A549 (cell line): Measurements from ENCODE around the gene UBE2E2. TPM values are rescaled to one million over a fixed set of nuclear protein-coding genes. Genes with fewer than 3 reads are reported as not detected.
A peak's percentile ranks its signal among the peaks of the same experiment; 100 is the strongest.

Source experiments
- ATAC-seq, 2 experiments: fragments of 200-7000 bp in 1 of 2; fragments of >200 bp in 1 of 2; cut with Nextera tagmentation in 1 of 2; cut with Tn5 transposase in 1 of 2; 3 replicates each; pipeline versions ENCODE4 v1.8.0 to v1.9.1; 2018 to 2020; ENCODE audit warnings: mild to moderate bottlenecking in 1 of 2, moderate library complexity in 1 of 2
- CTCF ChIA-PET: fragments of 300-600 bp; sonication (Branson Sonifier 250); formaldehyde crosslinking; extraction: SDS; loops from one replicate; lab custom pipeline; 2021; ENCODE audit warnings: antibody characterized with exemption, inconsistent platforms; lab: Yijun Ruan, JAX
- POLR2A ChIA-PET: fragments of 350-600 bp; formaldehyde crosslinking; extraction: SDS; loops from one replicate; lab custom pipeline; 2021; ENCODE audit warnings: antibody characterized with exemption, inconsistent platforms; lab: Yijun Ruan, JAX
- DNase-seq, 2 experiments: peaks; one replicate each; pipeline versions ENCODE4 v3.0.0 to v3.0.0-alpha.2; 2011 to 2016; ENCODE audit warnings: low read depth in 1 of 2, low spot score in 1 of 2
- FAIRE-seq: peaks from 2 replicates; lab custom pipeline; 2011; peaks lifted over from hg19 to GRCh38; lab: Jason Lieb, UNC
- H3K27ac ChIP-seq, 2 experiments: fragments of >200 bp; sonication (Bioruptor Twin); formaldehyde crosslinking; 3 replicates each; pipeline ENCODE4 v1.5.1; 2016 to 2017
- H3K4me1 ChIP-seq: fragments of >200 bp; sonication (Bioruptor Twin); formaldehyde crosslinking; 3 replicates; pipeline ENCODE4 v1.6.1; 2016
- H3K4me2 ChIP-seq: fragments of >200 bp; sonication (Bioruptor Twin); formaldehyde crosslinking; 3 replicates; pipeline ENCODE4 v1.6.1; 2016
- H3K4me3 ChIP-seq: fragments of >200 bp; sonication (Bioruptor Twin); formaldehyde crosslinking; 3 replicates; pipeline ENCODE4 v1.5.1; 2016
- H3K9me3 ChIP-seq: fragments of >200 bp; sonication (Bioruptor Twin); formaldehyde crosslinking; 3 replicates; pipeline ENCODE4 v1.6.1; 2016
- BHLHE40 ChIP-seq: IDR thresholded peaks from 2 replicates; pipeline ENCODE4 v1.6.1; 2012; ENCODE audit warnings: low read depth, low read length, inconsistent platforms
- CHD2 ChIP-seq: fragments of 150-350 bp; IDR thresholded peaks from 2 replicates; pipeline ENCODE4 v1.6.1; 2014; ENCODE audit warnings: low read length; ENCODE audit not compliant: partially characterized antibody
- FOSB ChIP-seq: fragments of 250-450 bp; sonication (Bioruptor Pico); IDR thresholded peaks from 2 replicates; pipeline ENCODE4 v1.5.0; 2020; ENCODE audit warnings: mild to moderate bottlenecking, moderate library complexity
- FOSL2 ChIP-seq, 2 experiments: fragments of 450-650 bp in 1 of 2; fragments of >200 bp in 1 of 2; sonication (Bioruptor Twin) in 1 of 2; formaldehyde crosslinking; IDR thresholded peaks; 2 replicates each; pipeline versions ENCODE4 v1.5.0 to v1.6.1; 2016 to 2020; ENCODE audit warnings: mild to moderate bottlenecking in 1 of 2, moderate library complexity in 1 of 2
- GATA3 ChIP-seq: IDR thresholded peaks from 2 replicates; pipeline ENCODE4 v1.6.1; 2012; ENCODE audit warnings: borderline replicate concordance
- HDAC2 ChIP-seq: fragments of 200-600 bp; sonication (generic); IDR thresholded peaks from 2 replicates; pipeline ENCODE4 v1.6.1; 2016
- HOXB5 ChIP-seq: fragments of 250-450 bp; sonication (Bioruptor Pico); IDR thresholded peaks from 2 replicates; pipeline ENCODE4 v1.5.0; 2020; ENCODE audit warnings: mild to moderate bottlenecking, moderate library complexity
- JUN ChIP-seq, 2 experiments: fragments of >200 bp; sonication (Bioruptor Twin); formaldehyde crosslinking; IDR thresholded peaks; 2 replicates in 1 of 2; 3 replicates in 1 of 2; pipeline ENCODE4 v1.6.1; 2016 to 2017
- JUNB ChIP-seq: fragments of >200 bp; sonication (Bioruptor Twin); formaldehyde crosslinking; IDR thresholded peaks from 2 replicates; pipeline ENCODE4 v1.6.1; 2016
- NR3C1 ChIP-seq: fragments of >200 bp; sonication (Bioruptor Twin); formaldehyde crosslinking; IDR thresholded peaks from 3 replicates; pipeline ENCODE4 v1.6.1; 2017
- PHF8 ChIP-seq: fragments of 200-600 bp; sonication (generic); IDR thresholded peaks from 2 replicates; pipeline ENCODE4 v1.6.1; 2016; ENCODE audit warnings: low read depth, mild to moderate bottlenecking, antibody characterized with exemption, moderate library complexity, borderline replicate concordance
- POLR2A ChIP-seq: IDR thresholded peaks from 2 replicates; pipeline ENCODE4 v1.6.1; 2012; ENCODE audit warnings: mild to moderate bottlenecking, low read length
- RAD21 ChIP-seq, 2 experiments: fragments of >200 bp in 1 of 2; sonication (Bioruptor Twin) in 1 of 2; formaldehyde crosslinking in 1 of 2; IDR thresholded peaks in 1 of 2; conservative IDR thresholded peaks in 1 of 2; 2 replicates in 1 of 2; 3 replicates in 1 of 2; pipeline ENCODE4 v1.6.1; 2012 to 2018; ENCODE audit warnings: inconsistent platforms in 1 of 2
- RARB ChIP-seq: fragments of 250-450 bp; sonication (Bioruptor Pico); IDR thresholded peaks from 2 replicates; pipeline ENCODE4 v1.8.0; 2021; ENCODE audit warnings: mild to moderate bottlenecking, moderate library complexity
- RCOR1 ChIP-seq: fragments of 150-350 bp; IDR thresholded peaks from 2 replicates; pipeline ENCODE4 v1.6.1; 2014; ENCODE audit warnings: antibody characterized with exemption, low read length, low read depth
- RFX5 ChIP-seq: fragments of 450-650 bp; IDR thresholded peaks from 2 replicates; pipeline ENCODE4 v1.7.1; 2014; ENCODE audit warnings: antibody characterized with exemption, mild to moderate bottlenecking, moderate library complexity
- SMC3 ChIP-seq: fragments of >200 bp; sonication (Bioruptor Twin); formaldehyde crosslinking; IDR thresholded peaks from 3 replicates; pipeline ENCODE4 v1.6.1; 2018; ENCODE audit warnings: inconsistent platforms
- TFCP2L1 ChIP-seq: fragments of 250-450 bp; sonication (Bioruptor Pico); IDR thresholded peaks from 2 replicates; pipeline ENCODE4 v1.5.0; 2021; ENCODE audit warnings: mild to moderate bottlenecking
- TP53 ChIP-seq: fragments of 250-450 bp; sonication (Bioruptor Pico); IDR thresholded peaks from 2 replicates; pipeline ENCODE4 v1.5.0; 2021; ENCODE audit warnings: mild to moderate bottlenecking, moderate library complexity
- ZSCAN20 ChIP-seq: fragments of 250-450 bp; sonication (Bioruptor Pico); IDR thresholded peaks from 2 replicates; pipeline ENCODE4 v1.8.0; 2022; ENCODE audit warnings: mild to moderate bottlenecking, moderate library complexity
- whole genome bisulfite sequencing: methylation state at CpG from one replicate; pipeline ENCODE4 v1.1.6; 2017; ENCODE audit errors: missing lambda C conversion rate; 5-methylcytosine and 5-hydroxymethylcytosine counted together
- polyA minus RNA-seq: library from RNA; depleted of rRNA, polyadenylated mRNA; stranded (reverse); fragments of >200 nt; gene quantifications from 2 replicates; pipeline ENCODE4 v1.2.3, GENCODE V29; 2011; rRNA and poly(A)+ RNA removed
- polyA plus RNA-seq, 4 experiments: library from polyadenylated mRNA; depleted of rRNA in 3 of 4; stranded (reverse); fragments of >200 nt; fragmentation: RNase III in 1 of 4; extraction: RNeasy Plus Mini Kit Qiagen cat#74134 plus additional on column Dnase treatment in 1 of 4; gene quantifications; 2 replicates in 3 of 4; 3 replicates in 1 of 4; pipeline ENCODE4 v1.2.3, GENCODE V29; 2011 to 2017
- TF ChIP-seq, protein P1 (sequence below): fragments of 250-450 bp; sonication (Bioruptor Pico); IDR thresholded peaks from 2 replicates; pipeline ENCODE4 v1.5.0; 2020; ENCODE audit warnings: low read depth, mild to moderate bottlenecking, moderate library complexity
- TF ChIP-seq, protein P2 (sequence below): fragments of >200 bp; sonication (Bioruptor Twin); formaldehyde crosslinking; IDR thresholded peaks from 3 replicates; pipeline ENCODE4 v1.6.1; 2016
- TF ChIP-seq, protein P3 (sequence below): fragments of >200 bp; sonication (Bioruptor Twin); formaldehyde crosslinking; IDR thresholded peaks from 2 replicates; pipeline ENCODE4 v1.6.1; 2016
- TF ChIP-seq, protein P4 (sequence below): fragments of 250-450 bp; sonication (Bioruptor Pico); IDR thresholded peaks from 2 replicates; pipeline ENCODE4 v1.5.0; 2021; ENCODE audit warnings: mild to moderate bottlenecking, moderate library complexity, borderline replicate concordance
- TF ChIP-seq, protein P5 (sequence below): IDR thresholded peaks from 2 replicates; pipeline ENCODE4 v1.6.1; 2012; ENCODE audit warnings: low read depth, borderline replicate concordance
- TF ChIP-seq, protein P6 (sequence below): IDR thresholded peaks from 2 replicates; pipeline ENCODE4 v1.6.1; 2012

UBE2E2 gene
- 42.3 and 56.1 TPM in 2 replicates for polyA plus RNA-seq (2011; rRNA removed)
- 37.5 and 39.3 TPM in 2 replicates for polyA plus RNA-seq (2012; cell fraction: cytosol; rRNA removed)
- 16.2 TPM in 2 replicates for polyA plus RNA-seq (2012; cell fraction: nucleus; rRNA removed)
- 28.3 to 30.0 TPM (median 29.9 TPM) in 3 replicates for polyA plus RNA-seq (2017; fragmentation: RNase III; extraction: RNeasy Plus Mini Kit Qiagen cat#74134 plus additional on column Dnase treatment)
- polyA minus RNA-seq = 18.1 and 23.0 TPM in 2 replicates

DNA sequence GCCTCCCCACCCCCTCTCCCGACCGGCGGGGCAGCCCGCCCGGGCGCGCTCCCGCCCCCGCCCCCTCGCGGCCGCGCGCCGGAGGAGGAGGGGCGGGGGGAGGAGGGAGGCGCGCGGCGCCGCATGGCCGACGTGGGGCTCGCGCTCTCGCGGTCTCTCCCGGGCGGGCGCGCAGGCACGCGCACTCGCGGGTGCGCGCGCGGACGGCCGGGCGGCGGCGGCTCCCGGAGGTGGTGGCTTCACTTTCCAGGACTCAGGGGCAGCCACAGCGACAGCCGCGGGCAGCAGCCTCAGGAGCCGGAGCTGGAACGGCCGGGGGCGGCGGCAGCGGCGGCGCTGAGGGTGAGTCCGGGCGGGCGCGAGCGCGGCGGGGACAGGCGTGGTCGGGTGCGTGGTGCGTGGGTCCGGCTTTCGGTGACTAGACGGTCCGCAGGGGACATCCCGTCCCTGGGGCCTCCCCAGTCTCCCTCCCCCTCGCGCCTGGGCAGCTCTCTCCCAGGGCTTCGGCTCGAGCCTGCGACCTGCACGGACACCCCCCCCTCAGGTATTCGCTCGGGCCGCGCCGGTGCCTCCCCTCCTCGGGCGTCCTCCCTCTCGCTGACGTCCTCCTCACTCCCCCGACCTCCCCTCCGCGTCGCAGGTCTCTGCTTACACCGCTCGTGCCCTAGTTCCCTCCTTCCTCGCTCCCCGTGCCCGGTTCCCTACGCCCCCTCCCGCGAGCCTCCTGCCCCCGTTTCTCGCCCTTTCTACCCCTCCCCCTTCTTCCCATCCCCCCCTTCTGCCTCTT lies at the start of gene UBE2E2:
UBE2E2 (plus strand) TSS at position 407 of the 787 bp plus-strand sequence.
- Histone ChIP-seq H3K27ac (peak within 1 kb of the TSS; percentile 89 to 98), H3K4me2 (peak within 1 kb of the TSS; percentile 94), H3K9me3 (no peaks in the 10 kb centered on the region), H3K4me1 (peaks cover 18% of the 10 kb centered on the region), H3K4me3 (peak within 1 kb of the TSS; percentile 86)
- TF ChIP-seq, protein P1, sequence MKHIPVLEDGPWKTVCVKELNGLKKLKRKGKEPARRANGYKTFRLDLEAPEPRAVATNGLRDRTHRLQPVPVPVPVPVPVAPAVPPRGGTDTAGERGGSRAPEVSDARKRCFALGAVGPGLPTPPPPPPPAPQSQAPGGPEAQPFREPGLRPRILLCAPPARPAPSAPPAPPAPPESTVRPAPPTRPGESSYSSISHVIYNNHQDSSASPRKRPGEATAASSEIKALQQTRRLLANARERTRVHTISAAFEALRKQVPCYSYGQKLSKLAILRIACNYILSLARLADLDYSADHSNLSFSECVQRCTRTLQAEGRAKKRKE (CRISPR knock-in tag) = peak; percentile 54; the same call in 1 of the 2 replicates
- peak; percentile 76 for TF ChIP-seq PHF8
- 0 out of 3 replicates have a peak, but pooled peaks have one; percentile 18 for TF ChIP-seq SMC3
- peak in 1 of 2 experiments; percentile 54; a peak in 2 of 5 replicates for TF ChIP-seq JUN (IDR thresholded peaks at IDR 0.05)
- no peak for TF ChIP-seq JUNB
- 0 out of 5 replicates have a peak, but pooled peaks of 1 of the 2 experiments have one; percentile 11 for TF ChIP-seq RAD21 (conservative IDR thresholded peaks at IDR 0.05 in 1 of 2, IDR thresholded peaks at IDR 0.05 in 1 of 2)
- TF ChIP-seq HOXB5 = peak; percentile 70; the same call in 1 of the 2 replicates
- TF ChIP-seq, protein P2, sequence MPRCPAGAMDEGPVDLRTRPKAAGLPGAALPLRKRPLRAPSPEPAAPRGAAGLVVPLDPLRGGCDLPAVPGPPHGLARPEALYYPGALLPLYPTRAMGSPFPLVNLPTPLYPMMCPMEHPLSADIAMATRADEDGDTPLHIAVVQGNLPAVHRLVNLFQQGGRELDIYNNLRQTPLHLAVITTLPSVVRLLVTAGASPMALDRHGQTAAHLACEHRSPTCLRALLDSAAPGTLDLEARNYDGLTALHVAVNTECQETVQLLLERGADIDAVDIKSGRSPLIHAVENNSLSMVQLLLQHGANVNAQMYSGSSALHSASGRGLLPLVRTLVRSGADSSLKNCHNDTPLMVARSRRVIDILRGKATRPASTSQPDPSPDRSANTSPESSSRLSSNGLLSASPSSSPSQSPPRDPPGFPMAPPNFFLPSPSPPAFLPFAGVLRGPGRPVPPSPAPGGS = 0 out of 3 replicates have a peak, but pooled peaks have one; percentile 28
- TF ChIP-seq HDAC2 = no peak
- TF ChIP-seq, protein P3, sequence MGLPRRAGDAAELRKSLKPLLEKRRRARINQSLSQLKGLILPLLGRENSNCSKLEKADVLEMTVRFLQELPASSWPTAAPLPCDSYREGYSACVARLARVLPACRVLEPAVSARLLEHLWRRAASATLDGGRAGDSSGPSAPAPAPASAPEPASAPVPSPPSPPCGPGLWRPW = no peak
- TF ChIP-seq POLR2A = peak; percentile 46
- peak; percentile 50 for TF ChIP-seq CHD2
- no peak for TF ChIP-seq FOSL2 (IDR thresholded peaks at IDR 0.05)
- no peak for TF ChIP-seq FOSL2 (CRISPR knock-in tag; IDR thresholded peaks at IDR 0.05)
- TF ChIP-seq, protein P4, sequence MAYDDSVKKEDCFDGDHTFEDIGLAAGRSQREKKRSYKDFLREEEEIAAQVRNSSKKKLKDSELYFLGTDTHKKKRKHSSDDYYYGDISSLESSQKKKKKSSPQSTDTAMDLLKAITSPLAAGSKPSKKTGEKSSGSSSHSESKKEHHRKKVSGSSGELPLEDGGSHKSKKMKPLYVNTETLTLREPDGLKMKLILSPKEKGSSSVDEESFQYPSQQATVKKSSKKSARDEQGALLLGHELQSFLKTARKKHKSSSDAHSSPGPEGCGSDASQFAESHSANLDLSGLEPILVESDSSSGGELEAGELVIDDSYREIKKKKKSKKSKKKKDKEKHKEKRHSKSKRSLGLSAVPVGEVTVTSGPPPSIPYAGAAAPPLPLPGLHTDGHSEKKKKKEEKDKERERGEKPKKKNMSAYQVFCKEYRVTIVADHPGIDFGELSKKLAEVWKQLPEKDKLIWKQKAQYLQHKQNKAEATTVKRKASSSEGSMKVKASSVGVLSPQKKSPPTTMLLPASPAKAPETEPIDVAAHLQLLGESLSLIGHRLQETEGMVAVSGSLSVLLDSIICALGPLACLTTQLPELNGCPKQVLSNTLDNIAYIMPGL = no peak
- TF ChIP-seq RARB = no peak
- peak; percentile 7; the same call in 1 of the 2 replicates for TF ChIP-seq GATA3
- no peak for TF ChIP-seq NR3C1
- CTCF ChIA-PET = no interaction called here
- POLR2A ChIA-PET = interaction anchor here (0.5 to 1.0 kb wide), 2 partner anchors 465 to 474 kb away, joined by 3 read pairs; no protein-coding TSS in a partner anchor
- FAIRE-seq = no peak
- 1% methylated on average over 35 of the region's 101 CpGs for WGBS
- peak; percentile 69 to 84 for DNase-seq
- peak; percentile 82 to 84 for ATAC-seq

DNA sequence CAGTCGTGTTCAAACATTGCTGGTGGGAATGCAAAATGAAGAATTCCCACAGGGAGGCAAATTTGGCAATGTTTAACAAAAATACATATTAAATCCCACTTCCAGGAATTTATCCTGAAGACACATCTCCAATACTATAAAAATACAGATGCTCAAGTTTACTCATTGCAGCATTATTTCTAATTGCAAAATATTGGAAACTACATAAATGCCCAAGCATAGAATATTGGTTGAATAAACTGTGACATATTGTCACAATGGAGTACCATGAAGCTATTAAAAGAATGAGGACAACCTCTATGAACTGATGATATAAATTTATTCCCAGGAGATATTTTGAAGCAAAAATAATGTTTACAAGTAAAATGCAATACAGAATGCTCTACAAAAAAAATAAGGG lies 49.7 kb upstream of the UBE2E2 start:
- no peak overlapping the region for H3K27ac ChIP-seq
- FAIRE-seq (no peak), ATAC-seq (no peak), DNase-seq (no peak)
- POLR2A ChIA-PET = no interaction called here
- TF ChIP-seq ZSCAN20 (no peak), TP53 (CRISPR knock-in tag) (no peak), JUNB (no peak), TFCP2L1 (CRISPR knock-in tag) (no peak), RFX5 (no peak), PHF8 (no peak), FOSL2 (IDR thresholded peaks at IDR 0.05) (no peak), FOSL2 (CRISPR knock-in tag; IDR thresholded peaks at IDR 0.05) (no peak), BHLHE40 (no peak), HDAC2 (no peak), RCOR1 (no peak), FOSB (CRISPR knock-in tag) (no peak)
- TF ChIP-seq, protein P5, sequence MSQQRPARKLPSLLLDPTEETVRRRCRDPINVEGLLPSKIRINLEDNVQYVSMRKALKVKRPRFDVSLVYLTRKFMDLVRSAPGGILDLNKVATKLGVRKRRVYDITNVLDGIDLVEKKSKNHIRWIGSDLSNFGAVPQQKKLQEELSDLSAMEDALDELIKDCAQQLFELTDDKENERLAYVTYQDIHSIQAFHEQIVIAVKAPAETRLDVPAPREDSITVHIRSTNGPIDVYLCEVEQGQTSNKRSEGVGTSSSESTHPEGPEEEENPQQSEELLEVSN = no peak
- TF ChIP-seq, protein P6, sequence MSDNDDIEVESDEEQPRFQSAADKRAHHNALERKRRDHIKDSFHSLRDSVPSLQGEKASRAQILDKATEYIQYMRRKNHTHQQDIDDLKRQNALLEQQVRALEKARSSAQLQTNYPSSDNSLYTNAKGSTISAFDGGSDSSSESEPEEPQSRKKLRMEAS = no peak
- H3K4me1 ChIP-seq = no peaks in the 10 kb centered on the region
- H3K4me2 ChIP-seq = no peak overlapping the region
- H3K9me3 ChIP-seq = peaks cover 12% of the 10 kb centered on the region; the same call in 1 of the 3 replicates
- CTCF ChIA-PET = interaction anchor here (0.9 kb wide), 1 partner anchor 137 kb away, joined by 3 read pairs; no protein-coding TSS in a partner anchor
- 0% methylated on average over 1 of the region's 1 CpG for WGBS
- no peak overlapping the region for H3K4me3 ChIP-seq
